GM18526 (cell line): ENCODE measurements around the gene PCGF2.

Source experiments
- POLR2A ChIP-seq: IDR thresholded peaks from 3 replicates; pipeline ENCODE4 v1.6.1; 2011; ENCODE audit not compliant: insufficient read length; ENCODE audit errors: extremely low read depth

Gene PCGF2

GRCh38 chr17:38716368-38717005 is 31.6 kb downstream of the PCGF2 start:
- TF ChIP-seq POLR2A: no peak

- TF ChIP-seq POLR2A: no peak
Measured at GRCh38 chr17:38715216-38715943, 32.8 kb downstream of the PCGF2 start.

DNA sequence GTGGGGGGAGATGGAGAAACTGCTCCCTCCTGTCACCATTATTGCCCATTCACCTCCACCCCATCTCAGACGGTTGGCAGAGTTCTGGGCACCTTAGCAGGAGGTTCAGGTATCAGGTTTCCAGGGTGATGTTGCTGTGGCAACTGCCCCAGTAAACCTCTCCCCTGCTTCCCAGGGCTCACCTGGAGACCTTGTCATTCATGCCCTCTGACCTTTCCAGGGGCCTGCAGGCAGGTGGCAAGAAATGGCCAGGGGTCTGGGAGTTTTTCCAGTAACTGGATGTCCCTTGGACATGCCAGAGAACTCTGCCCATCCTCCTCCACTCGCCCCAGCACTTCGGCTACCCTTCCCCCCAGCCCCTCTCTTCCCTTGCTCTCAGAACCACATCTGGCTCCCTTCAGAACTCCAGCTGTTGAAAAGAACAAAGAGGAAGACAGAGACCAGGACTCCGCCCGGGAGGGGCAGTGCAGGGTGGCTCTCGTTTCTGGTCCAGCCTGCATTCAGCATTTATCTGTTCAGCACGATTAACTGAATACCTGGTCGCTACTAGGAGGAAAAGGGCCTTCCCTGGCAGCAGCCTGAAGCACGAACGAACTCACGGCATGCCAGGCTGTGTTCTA is 34.6 kb downstream of the PCGF2 start:
- no peak for TF ChIP-seq POLR2A

GRCh38 chr17:38712593-38712992 is 35.5 kb downstream of the PCGF2 start:
- no peak for TF ChIP-seq POLR2A

DNA sequence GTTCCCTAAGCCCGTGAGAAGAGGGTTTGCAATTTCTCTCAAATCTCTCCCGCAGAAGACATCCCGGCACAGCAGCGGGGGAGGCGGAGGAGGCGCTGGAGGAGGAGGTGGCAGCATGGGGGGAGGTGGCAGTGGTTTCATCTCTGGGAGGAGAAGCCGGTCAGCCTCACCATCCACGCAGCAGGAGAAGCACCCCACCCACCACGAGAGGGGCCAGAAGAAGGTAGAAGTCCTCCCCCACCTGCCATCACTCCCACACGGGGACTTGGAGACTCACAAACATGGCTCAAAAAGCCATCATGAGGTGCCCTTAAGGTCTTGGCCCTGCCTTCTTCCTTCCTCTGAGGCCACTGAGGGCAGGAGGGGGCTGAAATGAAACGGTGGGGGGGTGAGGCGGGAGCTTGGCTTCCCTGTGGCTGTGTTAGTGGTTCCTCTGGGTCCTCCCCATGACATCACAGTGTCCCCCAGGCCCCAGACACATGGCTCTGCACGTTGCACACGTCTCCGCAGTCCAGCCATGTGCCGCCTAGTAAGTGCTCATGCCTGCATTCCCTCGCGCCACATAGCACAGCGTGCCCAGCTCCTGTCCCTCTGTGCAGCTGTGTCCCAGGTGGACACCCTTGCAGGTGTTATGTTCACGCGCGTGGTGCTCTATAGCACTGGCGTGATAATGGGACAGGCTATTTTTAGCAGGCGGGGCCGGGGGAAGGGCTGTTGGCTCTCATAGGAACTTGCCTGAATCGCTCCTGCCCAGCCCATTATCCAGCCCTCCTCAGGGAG is 36.2 kb downstream of the PCGF2 start:
- TF ChIP-seq POLR2A: no peak

DNA sequence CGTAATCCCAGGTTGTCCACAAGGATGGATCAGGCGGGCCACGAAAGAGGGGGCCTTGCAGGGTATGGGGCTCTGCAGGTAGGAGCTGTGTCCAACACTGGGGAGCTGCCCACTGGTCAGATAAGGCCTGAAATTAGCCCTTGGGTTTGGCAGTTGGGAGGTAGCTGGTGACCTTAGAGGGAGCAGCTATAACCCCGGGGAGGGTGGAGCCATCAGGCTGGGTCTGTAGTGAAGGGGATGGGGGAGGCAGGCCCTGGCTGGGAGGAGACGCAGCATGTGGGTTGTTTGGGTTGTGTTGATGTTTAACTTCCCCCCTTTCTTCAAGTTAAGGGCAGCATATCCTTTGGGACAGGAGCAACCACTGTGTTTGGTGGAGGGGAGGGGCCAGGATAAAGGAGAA is 37.2 kb downstream of the PCGF2 start:
- no peak for TF ChIP-seq POLR2A

- no peak for TF ChIP-seq POLR2A
Measured at GRCh38 chr17:38710604-38710962, 37.6 kb downstream of the PCGF2 start.

- TF ChIP-seq POLR2A: no peak
Measured at GRCh38 chr17:38709864-38710603, 38.1 kb downstream of the PCGF2 start.

- TF ChIP-seq POLR2A: no peak
Measured at GRCh38 chr17:38709104-38709820, 38.9 kb downstream of the PCGF2 start.

DNA sequence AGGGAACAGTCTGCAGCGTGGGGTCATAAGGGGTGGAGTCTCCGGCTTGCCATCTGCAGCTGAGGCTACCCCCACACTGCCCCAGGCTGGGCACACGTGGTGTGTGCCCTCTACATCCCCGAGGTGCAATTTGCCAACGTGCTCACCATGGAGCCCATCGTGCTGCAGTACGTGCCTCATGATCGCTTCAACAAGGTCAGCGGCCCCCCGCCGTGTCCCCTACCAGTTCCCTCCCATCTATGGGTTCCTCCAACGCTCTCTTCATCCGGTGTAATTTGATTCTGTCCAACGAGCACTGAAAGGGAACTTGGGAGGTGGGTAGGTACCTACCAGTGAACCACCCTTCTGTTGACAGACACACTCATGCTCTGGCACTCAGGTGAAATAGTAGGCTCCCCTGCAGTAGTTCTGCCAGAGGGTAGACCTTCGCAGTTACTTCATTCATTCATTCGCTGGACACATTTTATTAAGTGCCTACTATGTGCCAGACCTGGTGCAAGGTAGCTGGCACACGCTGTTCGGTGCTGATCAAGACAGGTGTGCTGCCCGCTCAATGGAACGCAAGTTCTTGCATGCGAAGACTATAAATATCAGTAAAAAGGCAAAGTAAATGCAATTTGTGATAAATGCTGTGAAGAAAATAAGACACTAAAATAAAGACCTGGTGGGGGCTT is 40.3 kb downstream of the PCGF2 start:
- no peak for TF ChIP-seq POLR2A

DNA sequence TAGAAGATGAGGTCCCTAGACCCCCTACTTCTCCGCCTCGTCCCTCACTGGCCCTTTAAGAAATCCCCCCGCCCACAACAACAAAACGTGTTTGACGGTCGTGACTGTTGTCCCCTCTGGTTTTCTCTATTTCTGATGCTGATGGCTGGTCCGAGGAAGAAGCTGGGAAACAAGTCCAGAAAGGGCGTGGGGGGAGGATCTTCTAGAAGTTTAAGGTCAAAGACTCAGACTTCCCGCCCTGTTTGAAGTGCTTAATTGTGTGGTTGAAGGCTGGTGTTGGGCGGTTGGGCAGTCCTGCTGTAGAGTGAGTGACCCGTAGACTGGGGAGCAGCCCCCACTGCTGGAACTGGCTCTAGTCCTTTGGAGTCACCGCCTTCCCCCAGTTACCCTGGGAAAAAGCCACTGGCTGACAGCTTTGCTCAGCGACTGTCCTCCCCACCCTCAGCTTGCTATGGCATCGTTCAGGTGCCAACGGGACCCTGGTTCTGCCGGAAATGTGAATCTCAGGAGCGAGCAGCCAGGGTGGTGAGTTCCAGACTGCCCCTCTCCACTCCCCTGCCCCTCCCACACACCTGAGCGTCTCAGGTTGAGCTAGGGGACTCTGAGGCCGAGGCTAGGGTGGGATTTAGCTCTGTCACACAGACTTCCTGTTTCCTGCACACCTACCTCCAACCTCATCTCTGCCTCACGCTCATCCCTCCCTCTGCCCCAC is 41.5 kb downstream of the PCGF2 start:
- TF ChIP-seq POLR2A: peak; percentile 7

- TF ChIP-seq POLR2A: peak; percentile 10
Measured at GRCh38 chr17:38705803-38706504, 42.2 kb downstream of the PCGF2 start.

- no peak for TF ChIP-seq POLR2A
Measured at GRCh38 chr17:38705523-38705802, 42.7 kb downstream of the PCGF2 start.
